ENCODE data around the gene EFEMP1.

The EFEMP1 gene

DNA sequence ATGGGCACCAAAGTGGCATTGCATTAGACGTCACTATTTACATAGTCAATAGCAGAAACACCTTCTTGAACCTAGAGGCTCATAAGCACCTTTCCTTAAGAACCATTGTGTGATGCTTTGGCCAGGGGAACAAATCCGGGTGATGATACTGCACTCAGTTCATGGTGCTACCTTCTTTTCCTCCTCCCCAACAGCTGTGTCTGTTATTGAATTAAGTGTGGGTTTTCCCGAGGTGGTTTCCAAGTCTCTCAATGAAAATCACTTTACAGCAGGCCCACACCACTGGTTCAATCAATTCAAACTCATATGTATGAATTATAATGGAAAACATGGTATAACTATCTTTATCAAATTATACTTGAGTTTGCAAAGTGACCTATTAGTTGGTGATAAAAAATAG lies 9.3 kb upstream of the EFEMP1 start:
- no peak for DNase-seq

DNA sequence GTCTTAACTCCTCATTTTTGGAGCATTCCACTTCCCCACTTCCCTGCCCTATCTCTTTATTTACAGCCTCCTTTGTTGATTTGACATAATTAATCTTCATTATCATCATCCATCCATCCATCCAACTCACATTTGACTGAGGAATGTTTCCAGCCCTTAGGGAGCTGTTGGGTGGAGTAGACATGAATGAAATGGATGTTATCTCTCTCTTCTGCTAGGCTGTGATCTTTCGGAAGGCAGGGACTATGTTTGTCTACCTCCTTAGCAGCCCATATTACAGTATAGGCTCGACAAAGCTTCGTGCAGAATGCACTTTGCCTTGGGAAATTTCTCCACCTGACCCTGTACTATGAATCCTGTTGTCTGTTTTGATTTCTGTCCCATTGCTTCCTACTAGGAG lies 7.7 kb upstream of the EFEMP1 start:
- DNase-seq, result no peak

DNA sequence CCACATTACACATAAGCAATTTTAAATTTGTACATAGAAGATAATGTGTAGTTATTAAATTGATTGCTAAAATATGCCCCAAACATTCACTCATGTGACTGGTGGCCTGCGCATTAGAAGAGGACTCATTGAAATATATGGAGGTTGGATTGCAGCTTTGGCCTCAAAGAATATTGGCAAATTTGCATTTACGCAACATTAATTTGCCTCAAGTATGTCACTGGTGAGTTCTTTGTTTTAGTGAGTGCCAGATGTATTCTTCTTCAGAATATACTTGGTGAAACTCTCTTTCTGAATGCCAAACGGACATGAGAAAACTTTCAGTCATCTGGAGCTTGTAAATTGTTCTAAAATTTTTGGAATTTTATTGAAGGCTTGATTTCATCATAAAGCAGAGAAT lies 5.9 kb upstream of the EFEMP1 start:
- no peak for DNase-seq

DNA sequence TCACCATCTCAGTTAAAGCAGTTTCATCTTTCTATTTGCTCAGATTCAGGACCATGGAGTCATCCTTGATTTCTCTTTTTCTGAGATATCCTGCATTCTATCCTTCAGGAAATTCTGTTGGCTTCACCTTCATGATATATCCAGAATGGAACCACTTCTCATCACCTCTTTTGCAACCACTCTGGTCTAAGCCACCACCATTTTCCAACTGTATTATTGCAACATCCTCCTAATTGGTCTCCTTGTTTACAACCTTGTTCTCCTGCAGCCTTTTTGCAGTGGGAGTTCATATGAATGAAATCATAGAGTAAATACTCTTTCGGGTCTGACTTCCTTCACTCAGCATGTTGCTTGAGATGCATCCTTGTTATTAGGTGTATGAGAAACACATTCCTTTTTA lies 3.4 kb upstream of the EFEMP1 start:
- no peak for DNase-seq

DNA sequence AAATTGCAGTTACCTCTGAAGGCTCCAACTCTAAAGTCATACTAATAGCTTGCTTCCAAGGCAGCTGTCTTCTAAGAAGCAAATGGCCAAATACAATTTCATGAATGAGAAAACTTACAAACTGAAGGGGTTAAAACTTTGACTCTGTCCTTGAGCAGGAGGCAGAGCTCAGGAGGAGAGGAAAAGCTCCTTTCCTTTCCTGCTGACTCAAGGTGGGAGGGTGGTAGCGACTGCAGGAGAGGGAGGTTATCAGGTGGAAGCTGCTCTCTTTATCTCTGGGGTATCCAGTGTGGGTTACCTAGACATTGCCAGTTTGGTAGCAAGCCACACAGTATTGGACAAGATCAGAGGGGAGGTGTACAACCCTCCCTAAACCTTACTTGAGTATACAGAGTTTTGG lies 2.7 kb upstream of the EFEMP1 start:
- DNase-seq, result no peak

DNA sequence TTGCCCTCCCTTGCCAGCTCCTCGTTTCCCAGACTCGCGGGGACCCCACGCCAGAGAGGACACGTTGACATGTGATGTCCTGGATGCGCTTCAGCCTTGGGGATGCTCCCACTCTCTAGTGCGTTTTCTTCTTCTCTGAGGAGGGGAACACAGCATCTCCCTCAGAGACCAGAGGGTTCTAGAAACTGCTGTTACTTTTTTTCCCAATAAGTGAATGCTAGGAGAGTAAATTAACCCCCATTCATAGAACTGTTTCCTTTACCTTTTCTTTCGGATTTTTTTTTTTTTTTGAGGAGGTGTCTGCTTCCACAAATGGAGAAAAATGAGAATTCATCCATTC lies 370 bp upstream of the EFEMP1 start:
- no peak for DNase-seq

DNA sequence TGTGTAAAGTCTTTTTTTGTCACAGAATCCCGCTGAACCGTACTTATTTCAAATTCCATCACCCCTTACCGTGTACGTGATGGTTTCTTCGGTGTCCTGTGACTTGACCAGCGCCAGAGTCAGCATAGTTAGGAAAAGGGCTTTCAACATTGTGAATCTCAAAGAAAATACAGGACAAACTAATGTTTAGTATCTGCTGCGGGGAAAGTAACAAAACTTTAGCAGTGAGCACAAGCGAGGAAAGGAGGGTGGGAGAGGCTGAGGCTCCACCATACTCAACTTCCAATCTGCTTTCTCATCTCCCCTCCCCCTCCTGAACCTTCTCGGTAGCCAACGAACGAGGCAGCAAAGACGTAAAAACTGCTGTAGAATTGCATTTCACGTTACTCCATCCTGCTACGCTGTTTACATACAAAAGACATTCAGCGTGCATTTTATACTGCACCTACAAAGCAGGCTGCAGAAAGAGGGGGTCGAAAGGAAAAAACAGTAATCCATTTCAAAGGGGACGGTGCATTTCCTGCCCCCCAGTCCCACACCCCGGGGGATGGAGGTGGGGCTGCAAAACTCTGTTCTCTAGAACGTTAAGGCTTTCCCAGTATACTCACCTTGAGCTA lies 1.2 kb downstream of the EFEMP1 start:
- no peak for DNase-seq

DNA sequence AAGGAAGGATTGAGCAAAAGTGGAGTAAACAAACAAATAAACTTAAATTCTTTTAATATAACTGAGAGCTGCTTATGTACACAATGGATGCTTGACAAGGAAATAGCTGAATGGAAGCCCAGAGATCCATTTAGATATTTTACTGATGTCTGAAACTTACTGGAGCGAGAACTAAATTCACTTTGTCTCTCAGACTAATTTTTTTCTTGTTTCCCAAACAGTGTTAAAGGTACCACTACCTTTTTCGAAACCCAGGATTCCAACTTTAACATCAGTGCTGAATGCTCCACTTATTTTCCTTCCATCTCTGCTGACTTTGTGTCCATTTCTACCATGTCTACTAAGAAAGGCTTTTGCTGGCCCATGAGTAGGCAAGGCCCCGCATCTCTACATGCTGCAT lies 4.0 kb downstream of the EFEMP1 start:
- no peak for DNase-seq

DNA sequence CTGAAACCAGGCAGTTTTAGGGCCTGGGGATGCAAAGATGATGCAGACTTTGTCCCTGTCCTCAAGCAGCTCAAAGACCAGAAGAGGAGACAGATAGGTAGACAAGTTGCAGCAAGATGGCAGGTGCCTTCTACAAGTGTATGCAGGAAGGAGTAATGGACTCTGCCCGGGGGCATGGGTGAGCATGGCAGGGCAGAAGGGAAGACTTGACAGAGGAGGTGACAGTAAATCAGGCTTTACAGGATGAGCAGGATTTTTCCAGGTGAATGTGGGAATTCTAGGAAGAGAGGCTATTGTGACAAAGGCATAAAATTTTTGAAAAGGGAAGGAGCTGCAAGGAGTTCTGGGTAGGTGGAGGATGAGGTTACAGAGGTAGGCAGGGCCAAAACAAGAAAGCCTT lies 4.7 kb downstream of the EFEMP1 start:
- DNase-seq, result no peak

DNA sequence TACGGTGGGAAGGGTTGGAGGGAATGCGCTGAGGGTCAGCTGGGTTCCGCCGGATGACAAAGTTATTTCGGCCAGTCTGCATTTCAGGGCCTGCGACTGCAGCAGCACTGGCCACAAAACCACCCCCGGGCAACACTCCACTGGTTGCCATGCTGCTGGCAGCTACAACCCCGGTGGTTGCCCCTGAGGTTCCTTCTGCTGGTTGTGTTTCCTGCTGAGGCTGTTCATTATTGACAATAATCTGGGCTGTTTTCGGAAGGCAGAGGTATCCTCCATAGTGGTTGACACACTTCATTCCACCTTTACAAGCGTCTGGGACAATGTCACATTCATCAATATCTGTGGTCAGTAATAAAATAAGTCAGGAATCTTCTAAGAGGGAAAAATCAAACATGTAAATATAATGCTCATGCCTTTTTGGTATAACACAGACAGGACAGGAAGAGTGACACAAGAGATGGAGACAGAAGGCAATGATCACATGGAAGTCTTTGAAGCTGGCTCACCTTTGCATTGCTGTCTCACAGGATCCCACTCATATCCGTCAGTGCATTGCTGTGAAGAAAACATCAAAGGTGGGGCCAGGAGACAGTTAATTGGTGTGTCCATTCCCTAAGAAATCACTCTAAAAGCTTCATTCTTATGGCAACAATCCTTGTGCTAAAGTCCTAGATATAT lies 5.7 kb downstream of the EFEMP1 start:
- no peak for DNase-seq

DNA sequence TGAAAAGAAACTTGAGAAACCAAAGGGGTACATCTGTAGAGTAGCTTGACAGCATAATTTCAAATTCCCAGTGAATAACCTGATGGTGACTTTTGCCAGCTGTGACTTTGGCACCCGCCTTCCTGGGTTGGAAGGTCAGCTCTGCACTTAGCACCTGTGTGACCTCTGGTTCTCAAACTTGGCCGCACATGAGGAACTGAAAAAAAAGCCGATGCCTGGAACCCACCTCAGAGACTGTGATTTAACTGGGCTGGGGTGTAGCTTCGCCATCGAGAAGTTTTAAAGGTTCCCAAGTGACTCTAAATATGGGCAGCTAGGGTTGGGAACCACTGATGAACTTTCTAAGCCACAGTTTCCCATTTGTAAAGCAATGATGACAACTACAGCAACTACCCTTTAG lies 6.5 kb downstream of the EFEMP1 start:
- no peak for DNase-seq

DNA sequence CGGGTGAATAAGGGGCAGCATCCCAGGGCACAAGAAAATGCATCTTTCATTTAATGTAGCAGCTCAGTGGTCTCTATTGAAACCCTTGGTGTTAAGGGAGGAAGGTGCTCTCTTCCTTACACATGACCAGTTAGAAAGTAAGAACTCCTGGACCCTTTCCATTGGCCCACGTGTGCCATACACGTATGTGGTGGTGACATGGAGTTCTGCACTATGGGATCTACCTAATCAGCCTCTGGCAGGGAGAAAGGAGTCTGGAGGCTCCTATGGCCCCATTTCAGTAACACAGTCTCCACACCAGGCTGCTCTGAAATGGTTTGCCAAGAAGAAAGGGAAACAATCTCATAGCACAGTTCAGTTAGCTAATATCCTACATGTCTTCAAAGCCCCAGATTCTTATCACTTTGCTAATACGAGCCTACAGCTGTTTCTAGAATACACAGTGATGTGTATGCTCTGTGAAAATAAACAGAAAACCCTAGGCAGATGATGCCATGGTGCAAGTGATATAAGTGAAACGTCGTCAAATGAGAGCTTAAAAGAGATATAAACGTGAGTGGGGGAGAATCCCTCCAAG lies 7.0 kb downstream of the EFEMP1 start:
- DNase-seq, result no peak

DNA sequence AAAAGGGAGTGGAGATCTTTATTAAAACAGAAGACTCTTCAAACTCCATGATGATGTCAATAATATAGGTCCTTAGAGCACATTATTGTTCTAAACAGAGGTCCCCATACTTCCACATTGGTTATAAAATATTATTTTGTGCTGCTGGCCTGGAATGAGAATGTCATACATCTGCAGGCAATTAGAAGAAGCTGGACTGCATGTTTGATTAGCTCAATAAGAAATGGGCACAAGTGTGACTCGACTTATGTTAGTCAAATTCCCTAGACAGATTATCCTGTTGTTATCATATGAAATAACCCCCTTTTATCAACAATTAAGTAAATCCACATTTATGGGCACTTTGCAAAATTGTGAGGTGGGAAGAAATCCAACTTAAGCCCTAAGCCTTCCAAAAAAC lies 8.8 kb downstream of the EFEMP1 start:
- DNase-seq, result no peak

DNA sequence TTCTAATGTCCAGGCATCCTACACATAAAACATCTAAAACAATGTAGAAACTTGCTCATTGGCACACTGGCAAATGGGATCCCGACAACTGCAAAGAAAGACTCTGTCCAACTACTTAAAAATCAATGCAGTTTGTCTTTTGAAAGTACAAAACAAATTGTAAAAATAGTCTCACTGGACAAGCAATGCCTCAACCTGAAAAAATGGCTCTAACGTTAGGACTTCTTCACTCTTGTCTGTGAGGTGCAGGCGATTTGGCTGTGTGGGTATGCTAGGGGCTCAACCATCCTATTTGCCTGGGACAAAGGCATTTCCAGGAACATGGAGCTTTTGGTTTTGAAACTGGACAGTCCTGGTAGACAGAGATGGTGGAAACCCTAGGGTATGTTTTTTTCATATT lies 10.7 kb downstream of the EFEMP1 start:
- DNase-seq, result no peak

DNA sequence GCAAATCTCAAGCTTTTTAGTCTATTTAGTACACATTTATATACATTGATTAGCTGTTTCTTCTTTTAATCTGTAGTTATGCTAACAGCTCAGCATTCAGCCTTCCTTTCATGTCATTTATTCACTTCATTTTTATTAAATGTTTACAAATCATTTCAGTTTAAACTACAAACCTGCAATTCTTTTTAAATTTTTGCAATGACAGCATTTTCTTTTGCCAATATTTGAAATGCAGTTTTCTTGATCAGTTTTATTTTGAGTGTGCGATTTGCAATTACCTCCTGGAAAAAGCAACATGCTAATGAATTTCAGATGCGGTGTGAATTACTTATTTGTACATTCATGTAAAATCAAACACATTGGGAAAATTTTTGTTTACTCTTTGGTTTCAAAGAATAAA lies 13.5 kb downstream of the EFEMP1 start:
- DNase-seq, result no peak

DNA sequence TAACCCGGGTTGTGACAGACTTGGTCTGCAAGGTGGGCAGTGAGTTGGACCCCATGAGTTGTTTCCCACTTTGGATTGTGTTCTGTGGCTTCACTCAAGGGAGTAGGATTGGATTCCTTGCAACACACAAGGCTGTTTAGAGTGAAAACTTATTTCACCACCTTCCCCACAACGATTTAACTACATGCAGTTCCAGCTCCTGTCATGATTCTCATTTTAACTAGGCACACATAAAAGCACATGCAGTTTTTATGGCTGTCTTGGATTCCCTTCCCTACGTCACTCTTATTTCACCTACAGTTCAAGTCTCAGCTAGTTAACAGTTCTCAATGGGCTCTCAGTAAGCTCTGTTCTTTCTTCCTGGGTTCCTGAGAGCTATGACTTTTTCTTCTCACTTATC lies 15.9 kb downstream of the EFEMP1 start:
- no peak for DNase-seq

DNA sequence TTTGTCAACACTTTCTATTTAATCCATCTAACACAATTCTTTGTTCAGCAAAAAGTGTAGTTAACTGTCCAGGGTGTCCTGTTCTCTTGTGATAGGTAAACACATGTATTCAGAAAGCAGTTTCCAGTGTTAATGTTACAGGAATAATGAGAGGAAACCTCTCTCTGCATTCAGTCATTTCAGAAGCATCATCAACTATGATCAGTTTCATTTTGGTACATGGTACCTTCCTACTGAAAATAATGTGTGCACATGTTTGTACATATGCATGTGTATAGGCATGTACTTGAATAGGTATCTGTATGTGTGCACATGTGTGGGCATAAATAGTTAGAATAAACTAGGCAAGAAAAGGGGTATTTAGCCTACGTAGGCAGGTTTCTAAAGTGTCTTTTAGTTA lies 16.6 kb downstream of the EFEMP1 start:
- DNase-seq, result no peak

DNA sequence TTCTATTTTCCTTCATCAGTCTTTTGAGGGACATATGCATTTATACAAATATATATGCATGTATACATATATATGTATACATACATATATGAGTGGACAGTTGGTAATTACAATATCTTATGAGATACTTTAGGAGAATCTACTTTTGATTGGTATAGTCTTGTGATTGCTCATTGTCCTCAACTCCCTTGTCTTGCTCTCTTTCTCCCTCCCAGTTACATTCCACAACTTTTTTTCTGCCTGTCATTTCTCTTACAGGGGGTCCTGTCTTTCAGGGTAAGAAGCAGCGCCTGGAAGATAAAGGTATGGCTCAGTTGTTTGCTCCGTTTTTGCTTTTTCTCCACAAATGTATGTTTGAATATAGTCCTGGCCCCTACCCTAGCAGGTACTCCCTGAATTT lies 19.9 kb downstream of the EFEMP1 start:
- DNase-seq, result no peak

DNA sequence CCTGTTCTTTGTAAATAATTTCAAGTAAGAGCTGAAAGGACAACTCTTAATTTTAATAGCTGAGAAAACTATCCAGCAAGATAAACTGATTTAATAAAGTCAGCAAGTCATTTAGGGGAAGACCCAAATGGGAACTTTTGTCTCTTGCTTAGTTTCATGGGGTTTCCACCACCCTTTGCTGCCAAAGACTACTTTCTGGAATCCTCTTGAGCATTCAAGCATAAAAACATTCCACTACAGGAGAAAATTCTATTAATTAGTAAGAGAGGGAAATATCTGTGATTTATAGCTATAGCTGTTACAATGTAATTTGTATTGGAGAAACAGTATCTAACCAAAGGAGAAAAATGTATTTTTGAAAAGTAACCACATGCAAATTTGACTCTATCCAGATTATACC lies 20.6 kb downstream of the EFEMP1 start:
- no peak for DNase-seq

DNA sequence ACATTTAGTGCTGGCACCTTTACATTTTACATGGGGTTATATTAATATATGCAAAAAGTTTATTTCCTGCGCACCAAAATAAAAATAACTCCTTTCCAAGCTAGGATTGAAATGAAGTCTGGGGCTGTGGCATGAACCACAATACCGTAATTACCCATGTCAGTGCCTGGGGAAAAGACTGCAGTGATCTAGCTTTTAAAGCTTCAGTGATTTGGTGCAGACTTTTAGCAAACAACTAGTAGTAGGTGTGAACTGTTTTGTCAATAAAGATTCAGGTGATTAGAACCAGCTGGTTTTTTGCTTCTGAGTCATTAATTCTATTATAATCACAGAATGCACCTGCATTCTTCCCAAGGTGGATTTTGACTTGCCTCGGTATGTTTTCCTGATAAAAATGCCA lies 21.2 kb downstream of the EFEMP1 start:
- no peak for DNase-seq

DNA sequence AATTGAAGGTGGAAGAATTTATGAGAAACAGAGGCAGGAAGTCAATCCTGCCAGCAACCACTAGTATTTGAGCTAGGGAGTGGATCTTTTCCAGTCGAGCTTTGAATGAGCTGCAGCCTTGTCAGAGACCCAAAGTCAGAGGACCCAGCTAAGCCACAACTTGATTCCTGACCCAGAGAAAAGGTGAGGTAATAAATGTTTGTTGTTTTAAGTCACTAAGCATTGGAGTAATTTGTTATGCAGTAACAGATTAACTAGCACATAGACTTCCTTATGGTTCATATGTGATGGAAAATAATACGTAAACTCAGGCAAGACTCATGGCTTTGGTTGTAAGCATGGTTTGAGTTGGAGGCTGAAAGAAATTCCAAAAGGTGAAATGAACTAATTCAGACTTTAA lies 21.6 kb downstream of the EFEMP1 start:
- DNase-seq, result no peak

DNA sequence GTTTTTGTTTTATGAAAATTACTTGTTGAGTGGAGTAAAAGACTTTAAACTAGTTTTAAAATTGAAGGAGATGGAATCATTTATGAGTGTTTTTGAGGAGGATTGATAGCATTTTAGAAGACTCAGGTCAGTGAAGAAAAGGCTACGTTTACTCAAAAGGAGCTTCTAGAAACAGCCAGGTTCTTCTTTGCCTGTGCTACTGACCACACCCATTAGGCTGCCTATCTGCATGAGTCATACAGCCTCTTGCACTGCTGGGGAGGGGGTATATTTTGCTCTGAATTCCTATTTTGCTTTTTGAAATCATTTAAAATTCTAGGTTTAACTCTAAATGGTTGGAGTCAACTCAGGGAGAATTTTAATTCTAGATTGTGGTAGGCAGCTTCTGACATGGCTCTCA lies 22.3 kb downstream of the EFEMP1 start:
- DNase-seq, result no peak

DNA sequence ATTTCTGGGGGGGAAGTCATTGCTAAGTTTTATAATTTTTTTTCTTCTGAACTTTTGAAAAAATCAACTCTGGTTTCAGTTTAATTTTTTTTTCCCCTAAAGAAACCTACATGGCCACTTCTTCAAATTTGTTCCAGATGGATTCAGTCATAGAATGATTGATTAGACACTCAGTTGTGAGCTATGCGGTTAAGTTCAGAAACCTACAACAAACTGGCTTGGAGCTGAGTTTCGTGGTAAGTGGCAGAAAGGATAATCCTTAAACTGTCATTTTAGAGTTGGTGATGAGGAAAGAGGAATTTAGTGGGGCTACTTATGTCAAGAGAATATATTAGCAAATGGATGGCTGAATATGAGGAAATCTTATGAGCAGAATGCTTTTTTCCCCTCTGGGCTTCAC lies 23.7 kb downstream of the EFEMP1 start:
- no peak for DNase-seq

DNA sequence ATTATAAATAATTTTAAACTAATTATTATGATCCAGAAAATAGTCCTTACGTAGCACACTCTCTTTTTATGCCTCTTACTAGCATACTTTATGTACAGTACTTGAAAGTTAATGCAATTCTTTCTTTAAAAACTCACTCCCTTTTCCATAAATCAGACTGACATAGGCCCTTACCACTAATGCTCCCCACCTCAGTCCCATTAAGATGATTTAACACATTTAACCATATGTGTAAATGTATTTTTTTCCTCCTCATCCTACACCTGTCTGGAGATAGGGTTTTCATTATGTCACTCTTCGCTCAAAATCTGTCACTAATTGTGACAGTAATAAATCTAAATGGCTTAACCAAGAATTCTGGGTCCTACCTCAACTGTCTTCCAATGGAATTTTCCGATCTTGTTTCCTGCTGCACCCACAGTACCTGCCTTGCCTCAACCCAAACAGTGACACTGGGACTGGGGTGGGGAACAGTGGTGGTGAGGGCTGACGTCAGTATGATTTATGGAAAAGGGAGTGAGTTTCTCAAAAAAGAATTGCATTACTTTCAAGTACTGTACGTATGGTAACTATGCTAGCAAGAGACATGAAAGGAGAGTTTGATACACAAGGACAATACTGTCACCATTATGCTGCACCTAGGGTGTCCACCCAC lies 25.1 kb downstream of the EFEMP1 start:
- DNase-seq, result no peak
